WTC11 (cell line): ENCODE results near the gene ADAM11. TPM values are rescaled to one million over a fixed set of nuclear protein-coding genes. Genes with fewer than 3 reads are reported as not detected.

Source experiments
- ATAC-seq: fragments of 200-7000 bp; cut with Tn5 transposase; 2 replicates; pipeline ENCODE4 v1.10.0; 2021; ENCODE audit warnings: mild to moderate bottlenecking, moderate library complexity
- CTCF ChIA-PET: fragments of 300-600 bp; sonication (Branson Sonifier 250); formaldehyde crosslinking; loops from one replicate; lab custom pipeline; 2021; ENCODE audit warnings: antibody characterized with exemption; lab: Charles Lee
- POLR2A ChIA-PET: fragments of 350-600 bp; sonication (Branson Sonifier 250); formaldehyde crosslinking; loops from one replicate; lab custom pipeline; 2021; ENCODE audit warnings: antibody characterized with exemption; lab: Charles Lee
- DNase-seq: peaks from one replicate; pipeline ENCODE4 v3.0.0; 2021; ENCODE audit warnings: low spot score
- H3K27ac Mint-ChIP-seq: 2 replicates; pipeline ENCODE4 v1.8.0; 2021; ENCODE audit warnings: mixed read lengths
- H3K27me3 Mint-ChIP-seq: 2 replicates; pipeline ENCODE4 v1.8.0; 2021; ENCODE audit warnings: low read depth, mild to moderate bottlenecking, moderate library complexity, mixed read lengths
- H3K36me3 Mint-ChIP-seq: 2 replicates; pipeline ENCODE4 v1.8.0; 2021; ENCODE audit warnings: mixed read lengths
- H3K4me1 Mint-ChIP-seq: 2 replicates; pipeline ENCODE4 v1.8.0; 2022; ENCODE audit warnings: mixed read lengths
- H3K4me3 Mint-ChIP-seq: 2 replicates; pipeline ENCODE4 v1.8.0; 2021; ENCODE audit warnings: mild to moderate bottlenecking, moderate library complexity, mixed read lengths
- H3K9me3 Mint-ChIP-seq: 2 replicates; pipeline ENCODE4 v1.8.0; 2021; ENCODE audit warnings: mixed read lengths
- ARID4B ChIP-seq: sonication (generic); formaldehyde crosslinking; IDR thresholded peaks from 2 replicates; pipeline ENCODE4 v1.8.0; 2023; ENCODE audit warnings: missing genetic modification reagents, mild to moderate bottlenecking, borderline replicate concordance
- ATF2 ChIP-seq: sonication (generic); formaldehyde crosslinking; IDR thresholded peaks from 2 replicates; pipeline ENCODE4 v1.8.1; 2022; ENCODE audit warnings: low read depth, missing genetic modification reagents, borderline replicate concordance
- ATF6 ChIP-seq: sonication (generic); formaldehyde crosslinking; IDR thresholded peaks from 2 replicates; pipeline ENCODE4 v1.8.1; 2023; ENCODE audit warnings: mild to moderate bottlenecking, missing genetic modification reagents
- IRF2 ChIP-seq: sonication (generic); formaldehyde crosslinking; IDR thresholded peaks from 2 replicates; pipeline ENCODE4 v1.8.0; 2022; ENCODE audit warnings: low read depth, missing genetic modification reagents, borderline replicate concordance
- JUN ChIP-seq: sonication (generic); formaldehyde crosslinking; IDR thresholded peaks from 2 replicates; pipeline ENCODE4 v1.8.0; 2023; ENCODE audit warnings: mild to moderate bottlenecking, missing genetic modification reagents
- MYBL2 ChIP-seq: sonication (generic); formaldehyde crosslinking; IDR thresholded peaks from 2 replicates; pipeline ENCODE4 v1.8.1; 2023; ENCODE audit warnings: mild to moderate bottlenecking, moderate library complexity, missing genetic modification reagents
- NR2C2 ChIP-seq: sonication (generic); formaldehyde crosslinking; IDR thresholded peaks from 2 replicates; pipeline ENCODE4 v1.8.0; 2022; ENCODE audit warnings: mild to moderate bottlenecking, missing genetic modification reagents
- PREB ChIP-seq: sonication (generic); formaldehyde crosslinking; IDR thresholded peaks from 2 replicates; pipeline ENCODE4 v1.8.1; 2022; ENCODE audit warnings: mild to moderate bottlenecking, missing genetic modification reagents, moderate library complexity, borderline replicate concordance
- TEAD4 ChIP-seq: sonication (generic); formaldehyde crosslinking; IDR thresholded peaks from 2 replicates; pipeline ENCODE4 v1.8.0; 2022; ENCODE audit warnings: mild to moderate bottlenecking, missing genetic modification reagents
- ZBTB43 ChIP-seq: sonication (generic); formaldehyde crosslinking; IDR thresholded peaks from 2 replicates; pipeline ENCODE4 v1.8.1; 2023; ENCODE audit warnings: mild to moderate bottlenecking, missing genetic modification reagents
- ZNF138 ChIP-seq: sonication (generic); formaldehyde crosslinking; conservative IDR thresholded peaks from 2 replicates; pipeline ENCODE4 v1.8.1; 2022; ENCODE audit warnings: mild to moderate bottlenecking, moderate library complexity, missing genetic modification reagents
- ZNF671 ChIP-seq: fragments of 250-450 bp; sonication (Bioruptor Pico); IDR thresholded peaks from 2 replicates; pipeline ENCODE4 v1.8.0; 2021; ENCODE audit warnings: mild to moderate bottlenecking
- total RNA-seq: library from RNA; stranded (reverse); gene quantifications from 3 replicates; pipeline ENCODE4 v1.2.3, GENCODE V29; 2021
- TF ChIP-seq, protein P1 (sequence below): fragments of 250-450 bp; sonication (Bioruptor Pico); conservative IDR thresholded peaks from 2 replicates; pipeline ENCODE4 v1.9.0; 2021; ENCODE audit warnings: mild to moderate bottlenecking
- TF ChIP-seq, protein P2 (sequence below): sonication (generic); formaldehyde crosslinking; IDR thresholded peaks from 2 replicates; pipeline ENCODE4 v1.8.0; 2023; ENCODE audit warnings: mild to moderate bottlenecking, missing genetic modification reagents
- TF ChIP-seq, protein P3 (sequence below): fragments of 200-600 bp; IDR thresholded peaks from 2 replicates; pipeline ENCODE4 v1.8.0; 2022; ENCODE audit warnings: antibody characterized with exemption

ADAM11 gene
- total RNA-seq, 1 experiment from 2014 or later, result 3.0 TPM

GRCh38 chr17:44830359-44831288, 71.8 kb downstream of the ADAM11 start (continued):
- TF ChIP-seq ZNF138 (CRISPR knock-in tag), result peak; percentile 50; the same call in 1 of the 2 replicates
- 0 out of 2 replicates have a peak, but pooled peaks have one; percentile 15 for TF ChIP-seq MYBL2 (CRISPR knock-in tag)

DNA sequence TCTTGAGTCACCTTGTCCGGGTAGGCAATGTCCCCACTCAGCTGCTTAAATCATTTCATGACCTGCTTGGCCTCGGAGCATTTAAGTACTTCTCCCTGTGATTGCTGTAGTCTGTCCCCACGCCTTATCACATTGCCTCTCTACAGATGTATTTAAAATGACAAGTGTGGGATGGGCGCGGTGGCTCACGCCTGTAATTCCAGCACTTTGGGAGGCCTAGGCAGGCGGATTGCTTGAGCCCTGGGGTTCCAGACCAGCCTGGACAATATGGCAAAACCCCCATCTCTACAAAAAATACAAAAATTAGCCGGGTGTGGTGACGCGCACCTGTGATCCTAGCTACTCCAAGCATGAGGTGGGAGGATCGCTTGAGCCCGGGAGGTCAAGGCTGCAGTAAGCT, 72.6 kb downstream of the ADAM11 start:
- POLR2A ChIA-PET, result interaction anchor here (0.6 kb wide), 1 partner anchor 61 kb away, joined by 6 read pairs; no protein-coding TSS in a partner anchor
- no peak for DNase-seq
- Mint-ChIP-seq H3K9me3 (no peaks in the 10 kb centered on the region), H3K4me1 (peaks cover 47% of the 10 kb centered on the region), H3K27ac (peak overlapping the region; percentile 96), H3K36me3 (no peaks in the 10 kb centered on the region), H3K4me3 (peak overlapping the region; percentile 89), H3K27me3 (peaks cover 6% of the 10 kb centered on the region)
- ATAC-seq, result no peak
- CTCF ChIA-PET, result interaction anchor here (0.6 to 3.2 kb wide), 9 partner anchors 11 to 89 kb away, joined by 3 to 25 read pairs (median 4); no protein-coding TSS in a partner anchor
- no peak for TF ChIP-seq ATF2 (CRISPR knock-in tag)
- TF ChIP-seq, protein P1, sequence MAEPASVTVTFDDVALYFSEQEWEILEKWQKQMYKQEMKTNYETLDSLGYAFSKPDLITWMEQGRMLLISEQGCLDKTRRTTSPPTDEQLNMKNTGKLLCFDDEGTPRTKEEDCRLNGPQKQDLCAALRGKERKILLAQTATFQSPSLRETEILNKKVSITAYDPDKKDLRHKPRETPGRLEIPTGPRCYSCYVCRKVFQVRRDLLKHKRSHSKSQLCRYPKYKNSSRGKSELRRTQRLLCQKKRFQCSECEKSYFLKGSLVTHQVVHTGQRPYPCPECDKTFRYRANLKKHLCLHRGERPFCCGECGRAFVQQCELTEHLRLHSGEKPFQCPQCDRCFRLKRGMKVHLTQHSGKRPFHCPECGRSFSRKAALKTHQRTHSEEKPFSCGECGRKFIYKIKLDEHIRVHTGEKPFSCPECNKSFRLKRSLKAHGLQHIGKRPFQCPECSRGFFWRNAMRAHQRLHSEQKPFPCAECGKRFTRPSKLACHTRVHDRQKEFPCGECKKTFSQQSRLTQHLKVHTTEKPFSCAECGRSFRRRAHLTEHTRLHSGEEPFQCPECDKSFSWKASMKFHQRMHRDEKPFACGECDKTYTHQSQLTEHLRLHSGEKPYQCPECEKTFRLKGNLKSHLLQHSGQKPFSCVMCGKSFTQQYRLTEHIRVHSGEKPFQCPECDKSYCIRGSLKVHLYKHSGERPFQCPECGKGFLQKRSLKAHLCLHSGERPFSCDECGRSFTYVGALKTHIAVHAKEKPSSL (CRISPR knock-in tag), result no peak
- no peak for TF ChIP-seq PREB (CRISPR knock-in tag)
- TF ChIP-seq, protein P2, sequence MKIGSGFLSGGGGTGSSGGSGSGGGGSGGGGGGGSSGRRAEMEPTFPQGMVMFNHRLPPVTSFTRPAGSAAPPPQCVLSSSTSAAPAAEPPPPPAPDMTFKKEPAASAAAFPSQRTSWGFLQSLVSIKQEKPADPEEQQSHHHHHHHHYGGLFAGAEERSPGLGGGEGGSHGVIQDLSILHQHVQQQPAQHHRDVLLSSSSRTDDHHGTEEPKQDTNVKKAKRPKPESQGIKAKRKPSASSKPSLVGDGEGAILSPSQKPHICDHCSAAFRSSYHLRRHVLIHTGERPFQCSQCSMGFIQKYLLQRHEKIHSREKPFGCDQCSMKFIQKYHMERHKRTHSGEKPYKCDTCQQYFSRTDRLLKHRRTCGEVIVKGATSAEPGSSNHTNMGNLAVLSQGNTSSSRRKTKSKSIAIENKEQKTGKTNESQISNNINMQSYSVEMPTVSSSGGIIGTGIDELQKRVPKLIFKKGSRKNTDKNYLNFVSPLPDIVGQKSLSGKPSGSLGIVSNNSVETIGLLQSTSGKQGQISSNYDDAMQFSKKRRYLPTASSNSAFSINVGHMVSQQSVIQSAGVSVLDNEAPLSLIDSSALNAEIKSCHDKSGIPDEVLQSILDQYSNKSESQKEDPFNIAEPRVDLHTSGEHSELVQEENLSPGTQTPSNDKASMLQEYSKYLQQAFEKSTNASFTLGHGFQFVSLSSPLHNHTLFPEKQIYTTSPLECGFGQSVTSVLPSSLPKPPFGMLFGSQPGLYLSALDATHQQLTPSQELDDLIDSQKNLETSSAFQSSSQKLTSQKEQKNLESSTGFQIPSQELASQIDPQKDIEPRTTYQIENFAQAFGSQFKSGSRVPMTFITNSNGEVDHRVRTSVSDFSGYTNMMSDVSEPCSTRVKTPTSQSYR (CRISPR knock-in tag), result no peak
- TF ChIP-seq ZNF138 (CRISPR knock-in tag), result no peak
- no peak for TF ChIP-seq IRF2 (CRISPR knock-in tag)
- no peak for TF ChIP-seq NR2C2 (CRISPR knock-in tag)
- no peak for TF ChIP-seq ATF6
- no peak for TF ChIP-seq ZBTB43
- TF ChIP-seq, protein P3, sequence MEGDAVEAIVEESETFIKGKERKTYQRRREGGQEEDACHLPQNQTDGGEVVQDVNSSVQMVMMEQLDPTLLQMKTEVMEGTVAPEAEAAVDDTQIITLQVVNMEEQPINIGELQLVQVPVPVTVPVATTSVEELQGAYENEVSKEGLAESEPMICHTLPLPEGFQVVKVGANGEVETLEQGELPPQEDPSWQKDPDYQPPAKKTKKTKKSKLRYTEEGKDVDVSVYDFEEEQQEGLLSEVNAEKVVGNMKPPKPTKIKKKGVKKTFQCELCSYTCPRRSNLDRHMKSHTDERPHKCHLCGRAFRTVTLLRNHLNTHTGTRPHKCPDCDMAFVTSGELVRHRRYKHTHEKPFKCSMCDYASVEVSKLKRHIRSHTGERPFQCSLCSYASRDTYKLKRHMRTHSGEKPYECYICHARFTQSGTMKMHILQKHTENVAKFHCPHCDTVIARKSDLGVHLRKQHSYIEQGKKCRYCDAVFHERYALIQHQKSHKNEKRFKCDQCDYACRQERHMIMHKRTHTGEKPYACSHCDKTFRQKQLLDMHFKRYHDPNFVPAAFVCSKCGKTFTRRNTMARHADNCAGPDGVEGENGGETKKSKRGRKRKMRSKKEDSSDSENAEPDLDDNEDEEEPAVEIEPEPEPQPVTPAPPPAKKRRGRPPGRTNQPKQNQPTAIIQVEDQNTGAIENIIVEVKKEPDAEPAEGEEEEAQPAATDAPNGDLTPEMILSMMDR, result no peak
- no peak for TF ChIP-seq TEAD4 (CRISPR knock-in tag)
- no peak for TF ChIP-seq ARID4B (CRISPR knock-in tag)
- TF ChIP-seq JUN, result no peak
- no peak for TF ChIP-seq ZNF671
